NT2/D1 (cell line): ENCODE measurements around the gene PHF1.

Experiments
- SUZ12 ChIP-seq: IDR thresholded peaks from 2 replicates; pipeline ENCODE4 v1.6.1; 2011; ENCODE audit not compliant: insufficient read length, insufficient read depth; ENCODE audit errors: extremely low read depth
- ZNF274 ChIP-seq: IDR thresholded peaks from 2 replicates; pipeline ENCODE4 v1.6.1; 2011; ENCODE audit warnings: mild to moderate bottlenecking, low read depth, low read length

DNA sequence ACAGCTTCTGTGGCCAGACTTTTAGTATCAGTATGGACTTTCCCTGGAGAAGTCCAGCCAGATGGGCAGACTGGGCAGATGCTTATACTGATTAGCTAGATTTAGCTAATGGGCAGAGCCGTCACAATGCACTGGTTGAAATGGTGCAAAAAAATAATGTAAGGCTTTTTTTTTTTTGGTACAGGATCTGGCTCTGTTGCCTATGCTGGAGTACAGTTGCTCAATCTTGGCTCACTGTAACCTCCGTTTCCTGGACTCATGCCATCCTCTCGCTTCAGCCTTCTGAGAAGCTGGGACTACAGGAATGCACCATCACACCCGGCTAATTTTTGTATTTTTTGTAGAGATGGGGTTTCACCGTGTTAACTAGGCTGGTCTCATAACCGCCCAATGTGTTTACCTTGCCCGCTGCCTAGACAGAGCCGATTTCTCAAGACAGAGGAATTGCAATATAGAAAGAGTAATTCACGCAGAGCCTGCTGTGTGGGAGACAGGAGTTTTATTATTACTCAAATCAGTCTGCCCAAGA lies 35.6 kb upstream of the PHF1 start:
- TF ChIP-seq SUZ12 (no peak), ZNF274 (no peak)
